OCI-LY1 (cell line): ENCODE measurements around the gene CFAP61.

Experiments used
- H2AFZ ChIP-seq: fragments of 200-600 bp; sonication (generic), shearing (Covaris generic); 2 replicates; pipeline ENCODE4 v1.6.0; 2014; ENCODE audit warnings: antibody characterized with exemption, mild to moderate bottlenecking, low read length
- H3F3A ChIP-seq: fragments of 200-600 bp; sonication (generic), shearing (Covaris generic); 2 replicates; pipeline ENCODE4 v1.6.0; 2014; ENCODE audit warnings: mild to moderate bottlenecking, antibody characterized with exemption, low read length, moderate library complexity; ENCODE audit not compliant: insufficient read depth
- H3K27ac ChIP-seq: fragments of 200-600 bp; sonication (generic); 2 replicates; pipeline ENCODE4 v1.5.1; 2014; ENCODE audit warnings: low read length, mixed run types, mild to moderate bottlenecking, low read depth; ENCODE audit not compliant: poor library complexity, severe bottlenecking
- H3K27me3 ChIP-seq: fragments of 200-600 bp; sonication (generic); 2 replicates; pipeline ENCODE4 v1.6.0; 2014; ENCODE audit warnings: antibody characterized with exemption, mild to moderate bottlenecking, low read length, moderate library complexity; ENCODE audit not compliant: insufficient read depth
- H3K36me3 ChIP-seq: fragments of 200-600 bp; sonication (generic); 2 replicates; pipeline ENCODE4 v1.6.1; 2014; ENCODE audit warnings: mild to moderate bottlenecking, antibody characterized with exemption, low read length, moderate library complexity, mixed read lengths; ENCODE audit not compliant: insufficient read depth
- H3K4me1 ChIP-seq: fragments of 200-600 bp; sonication (generic); 2 replicates; pipeline ENCODE4 v1.5.1; 2014; ENCODE audit warnings: mild to moderate bottlenecking, low read length, moderate library complexity; ENCODE audit not compliant: insufficient read depth, severe bottlenecking
- H3K4me2 ChIP-seq: fragments of 200-600 bp; sonication (generic), shearing (Covaris generic); 2 replicates; pipeline ENCODE4 v1.6.1; 2014; ENCODE audit warnings: low read length
- H3K4me3 ChIP-seq: fragments of 200-600 bp; sonication (generic); 2 replicates; pipeline ENCODE4 v1.5.1; 2014; ENCODE audit warnings: low read length, low read depth, mild to moderate bottlenecking, mixed read lengths; ENCODE audit not compliant: poor library complexity, severe bottlenecking
- H3K79me2 ChIP-seq: fragments of 200-600 bp; shearing (Covaris generic); 2 replicates; pipeline ENCODE4 v1.6.1; 2016; ENCODE audit warnings: mixed run types, low read length, mixed read lengths; ENCODE audit not compliant: insufficient read depth
- H3K9ac ChIP-seq: fragments of 200-600 bp; sonication (generic), shearing (Covaris generic); 2 replicates; pipeline ENCODE4 v1.6.1; 2014; ENCODE audit warnings: mild to moderate bottlenecking, low read length, mixed read lengths
- H3K9me2 ChIP-seq: fragments of 200-600 bp; sonication (generic), shearing (Covaris generic); 2 replicates; pipeline ENCODE4 v1.6.1; 2014; ENCODE audit warnings: low read depth, mild to moderate bottlenecking, low read length, mixed read lengths
- H3K9me3 ChIP-seq: fragments of 200-600 bp; shearing (Covaris generic); 2 replicates; pipeline ENCODE4 v1.6.1; 2014; ENCODE audit warnings: low read length, mixed read lengths
- H4K20me1 ChIP-seq: fragments of 200-600 bp; sonication (generic), shearing (Covaris generic); 2 replicates; pipeline ENCODE4 v1.6.0; 2016; ENCODE audit warnings: mild to moderate bottlenecking, low read length; ENCODE audit not compliant: insufficient read depth
- EZH2 ChIP-seq: fragments of 200-600 bp; sonication (generic), shearing (Covaris generic); IDR thresholded peaks from 2 replicates; pipeline ENCODE4 v1.8.0; 2017; ENCODE audit warnings: borderline replicate concordance, mixed run types, mild to moderate bottlenecking, antibody characterized with exemption, low read length, moderate library complexity, mixed read lengths
- TF ChIP-seq, protein P1 (sequence below): fragments of 200-600 bp; sonication (generic), shearing (Covaris generic); IDR thresholded peaks from 2 replicates; pipeline ENCODE4 v1.5.1; 2017; ENCODE audit warnings: mild to moderate bottlenecking, antibody characterized with exemption, low read length, moderate library complexity, mixed read lengths

CFAP61 gene

GRCh38 chr20:20363434-20363798 is 311.1 kb downstream of the CFAP61 start:
- no peak overlapping the region for H3K4me3 ChIP-seq
- TF ChIP-seq, protein P1, sequence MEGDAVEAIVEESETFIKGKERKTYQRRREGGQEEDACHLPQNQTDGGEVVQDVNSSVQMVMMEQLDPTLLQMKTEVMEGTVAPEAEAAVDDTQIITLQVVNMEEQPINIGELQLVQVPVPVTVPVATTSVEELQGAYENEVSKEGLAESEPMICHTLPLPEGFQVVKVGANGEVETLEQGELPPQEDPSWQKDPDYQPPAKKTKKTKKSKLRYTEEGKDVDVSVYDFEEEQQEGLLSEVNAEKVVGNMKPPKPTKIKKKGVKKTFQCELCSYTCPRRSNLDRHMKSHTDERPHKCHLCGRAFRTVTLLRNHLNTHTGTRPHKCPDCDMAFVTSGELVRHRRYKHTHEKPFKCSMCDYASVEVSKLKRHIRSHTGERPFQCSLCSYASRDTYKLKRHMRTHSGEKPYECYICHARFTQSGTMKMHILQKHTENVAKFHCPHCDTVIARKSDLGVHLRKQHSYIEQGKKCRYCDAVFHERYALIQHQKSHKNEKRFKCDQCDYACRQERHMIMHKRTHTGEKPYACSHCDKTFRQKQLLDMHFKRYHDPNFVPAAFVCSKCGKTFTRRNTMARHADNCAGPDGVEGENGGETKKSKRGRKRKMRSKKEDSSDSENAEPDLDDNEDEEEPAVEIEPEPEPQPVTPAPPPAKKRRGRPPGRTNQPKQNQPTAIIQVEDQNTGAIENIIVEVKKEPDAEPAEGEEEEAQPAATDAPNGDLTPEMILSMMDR = no peak
- TF ChIP-seq EZH2 = no peak

GRCh38 chr20:20363799-20364592 is 311.7 kb downstream of the CFAP61 start:
- Histone ChIP-seq H3K9me3 (no peaks in the 10 kb centered on the region), H3K27me3 (no peaks in the 10 kb centered on the region), H3K36me3 (no peaks in the 10 kb centered on the region), H3K79me2 (no peaks in the 10 kb centered on the region), H4K20me1 (no peaks in the 10 kb centered on the region), H2AFZ (no peak overlapping the region), H3K9ac (no peak overlapping the region), H3K27ac (no peak overlapping the region), H3K4me3 (no peak overlapping the region), H3F3A (no peaks in the 10 kb centered on the region), H3K4me2 (no peak overlapping the region), H3K4me1 (no peaks in the 10 kb centered on the region), H3K9me2 (no peaks in the 10 kb centered on the region)
- TF ChIP-seq, protein P1 = no peak
- TF ChIP-seq EZH2 = no peak

More at GRCh38 chr20:20363434-20363798, 311.1 kb downstream of the CFAP61 start:
- Histone ChIP-seq H3K27ac (no peak overlapping the region), H3K4me2 (no peak overlapping the region), H3K4me1 (no peaks in the 10 kb centered on the region), H3K9ac (no peak overlapping the region), H2AFZ (no peak overlapping the region), H3K79me2 (no peaks in the 10 kb centered on the region), H3K27me3 (no peaks in the 10 kb centered on the region), H3K9me3 (no peaks in the 10 kb centered on the region), H4K20me1 (no peaks in the 10 kb centered on the region), H3F3A (no peaks in the 10 kb centered on the region), H3K36me3 (no peaks in the 10 kb centered on the region), H3K9me2 (no peaks in the 10 kb centered on the region)

- Histone ChIP-seq H3K36me3 (no peaks in the 10 kb centered on the region), H3K27ac (no peak overlapping the region), H3K9me3 (no peaks in the 10 kb centered on the region), H4K20me1 (no peaks in the 10 kb centered on the region), H3F3A (no peaks in the 10 kb centered on the region), H3K79me2 (no peaks in the 10 kb centered on the region), H2AFZ (no peak overlapping the region), H3K9me2 (no peaks in the 10 kb centered on the region), H3K27me3 (no peaks in the 10 kb centered on the region), H3K9ac (no peak overlapping the region), H3K4me1 (no peaks in the 10 kb centered on the region), H3K4me2 (no peak overlapping the region), H3K4me3 (no peak overlapping the region)
- TF ChIP-seq EZH2 = no peak
- TF ChIP-seq, protein P1 = no peak
Measured at GRCh38 chr20:20364593-20365479, 312.5 kb downstream of the CFAP61 start.
